Transverse colon (tissue), 4 donors: ENCODE data around the gene ACTA2. TPM values are rescaled to one million over a fixed set of nuclear protein-coding genes. Genes with fewer than 3 reads are reported as not detected.

ENCODE experiments used
- DNase-seq: peaks from one replicate; pipeline ENCODE4 v3.0.0-alpha.2; 2019
- H3K27ac ChIP-seq, 4 donors: fragments of 200-600 bp; sonication (generic); 2 replicates each; pipeline ENCODE4 v1.5.1; 2016 to 2018; ENCODE audit warnings: inconsistent platforms in 4 of 4
- H3K27me3 ChIP-seq: fragments of 200-600 bp; sonication (generic); 2 replicates; pipeline ENCODE4 v1.5.1; 2017; ENCODE audit warnings: inconsistent platforms
- H3K36me3 ChIP-seq, 4 donors: fragments of 200-600 bp; sonication (generic); 2 replicates each; pipeline ENCODE4 v1.5.1; 2017 to 2019; ENCODE audit warnings: inconsistent platforms in 4 of 4
- H3K4me1 ChIP-seq, 4 donors: fragments of 200-600 bp; sonication (generic); 2 replicates each; pipeline ENCODE4 v1.5.1; 2017 to 2020; ENCODE audit warnings: inconsistent platforms in 4 of 4
- H3K4me3 ChIP-seq, 4 donors: fragments of 200-600 bp; sonication (generic); 1 replicate in 1 of 4; 2 replicates in 3 of 4; pipeline versions ENCODE4 v1.5.1 to v1.6.1; 2017 to 2019; ENCODE audit warnings: inconsistent platforms in 4 of 4
- H3K9me3 ChIP-seq, 2 donors: fragments of 200-600 bp; sonication (generic); 2 replicates each; pipeline ENCODE4 v1.5.1; 2017 to 2019; ENCODE audit warnings: inconsistent platforms in 2 of 2
- CTCF ChIP-seq, 5 experiments: fragments of 200-600 bp in 3 of 5; fragments of 450-650 bp in 2 of 5; sonication (generic) in 3 of 5; IDR thresholded peaks; 1 replicate in 2 of 5; 2 replicates in 3 of 5; pipeline ENCODE4 v1.5.1; 2016 to 2017; ENCODE audit warnings: antibody characterized with exemption in 5 of 5, inconsistent platforms in 3 of 5, mild to moderate bottlenecking in 2 of 5, moderate library complexity in 1 of 5
- EP300 ChIP-seq: sonication (generic); formaldehyde crosslinking; IDR thresholded peaks from one replicate; pipeline ENCODE4 v1.6.1; 2017; ENCODE audit warnings: antibody characterized with exemption, low read depth
- POLR2A ChIP-seq: fragments of 450-650 bp; IDR thresholded peaks from one replicate; pipeline ENCODE4 v1.6.1; 2016; ENCODE audit warnings: antibody characterized with exemption, mild to moderate bottlenecking, moderate library complexity
- POLR2AphosphoS5 ChIP-seq, 3 donors: sonication (generic); formaldehyde crosslinking; IDR thresholded peaks; one replicate each; pipeline ENCODE4 v1.6.1; 2016; ENCODE audit warnings: antibody characterized with exemption in 3 of 3
- WGBS, 2 donors: methylation state at CpG; one replicate each; pipeline ENCODE4 v1.1.5; 2018; ENCODE audit warnings: low coverage in 1 of 2; 5-methylcytosine and 5-hydroxymethylcytosine counted together
- in situ Hi-C, 4 donors: fragments of 200-750 bp; cut with MboI; loops; one replicate each; pipeline versions ENCODE4 v1.15.0 to v1.15.1; 2017; ENCODE audit warnings: low sequenced_read_pairs in 3 of 4, low pct_ligation_motif_present in 1 of 4, low pct_unique_long_range_greater_than_20kb in 1 of 4
- intact Hi-C: fragments of 100-400 bp; cut with DNase I; formaldehyde crosslinking; loops from one replicate; pipeline ENCODE4 v1.15.1; 2023; ENCODE audit warnings: low total_unique reads
- total RNA-seq, 4 donors: library from RNA; depleted of rRNA; stranded (reverse); fragments of >200 nt; gene quantifications; one replicate each; pipeline ENCODE4 v1.1.0, GENCODE V29; 2016

Gene ACTA2
- total RNA-seq, 4 donors from 2014 or later, result 403 to 1,827 (median 457) TPM

DNA sequence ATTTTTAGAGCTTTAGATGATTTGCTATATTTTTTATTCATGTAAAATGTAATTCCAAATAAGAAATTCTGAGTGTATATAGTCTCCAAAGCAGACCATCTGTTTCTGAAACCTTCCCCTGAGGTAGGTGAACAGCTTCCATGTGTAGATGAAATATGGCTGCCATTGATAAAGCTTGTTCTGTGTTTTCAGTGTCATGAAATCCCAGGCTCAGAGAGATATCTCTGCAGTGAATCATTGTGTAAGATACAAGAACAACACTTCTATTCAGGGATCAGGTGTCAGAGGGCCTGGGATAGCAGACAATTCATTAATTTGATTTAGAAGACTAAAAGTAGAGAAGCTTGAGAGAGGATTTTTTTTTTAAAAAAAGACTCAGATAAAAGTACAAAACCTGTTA, 29.1 kb downstream of the ACTA2 start:
- in situ Hi-C loops, result loop anchor here in 1 of 4 donors (5.0 kb wide), 1 partner anchor 86 kb away; no protein-coding TSS in a partner anchor

GRCh38 chr10:88922041-88922440, 30.5 kb downstream of the ACTA2 start:
- in situ Hi-C loops (loop anchor here in 1 of 4 donors (5.0 kb wide), 1 partner anchor 85 kb away; no protein-coding TSS in a partner anchor), intact Hi-C loops (no loop called here)
- TF ChIP-seq EP300, result no peak
- TF ChIP-seq POLR2AphosphoS5 (IDR thresholded peaks at IDR 0.05), result no peak
- TF ChIP-seq CTCF (IDR thresholded peaks at IDR 0.05), result no peak
- no peak for TF ChIP-seq POLR2A
- no peaks in the 10 kb centered on the region for H3K27me3 ChIP-seq
- DNase-seq, result no peak
- H3K4me1 ChIP-seq, result peaks cover 0 to 14% (median 0%) of the 10 kb centered on the region in 4 donors
- WGBS, 2 donors, result 85 to 92% methylated on average over 2 of the region's 2 CpGs
- peaks cover 0 to 12% (median under 1%) of the 10 kb centered on the region in 4 donors for H3K36me3 ChIP-seq
- H3K4me3 ChIP-seq, result no peak overlapping the region
- no peaks in the 10 kb centered on the region for H3K9me3 ChIP-seq
- no peak overlapping the region for H3K27ac ChIP-seq

More for the DNA sequence above, 29.1 kb downstream of the ACTA2 start:
- Histone ChIP-seq H3K4me1 (peaks cover 0 to 15% (median 0%) of the 10 kb centered on the region in 4 donors), H3K4me3 (no peak overlapping the region), H3K36me3 (peaks cover 0 to 12% (median 0%) of the 10 kb centered on the region in 4 donors), H3K27ac (no peak overlapping the region), H3K27me3 (no peaks in the 10 kb centered on the region), H3K9me3 (no peaks in the 10 kb centered on the region)
- intact Hi-C loops, result no loop called here
- no peak for DNase-seq
- TF ChIP-seq POLR2AphosphoS5 (IDR thresholded peaks at IDR 0.05) (no peak), EP300 (no peak), CTCF (IDR thresholded peaks at IDR 0.05) (no peak), POLR2A (no peak)

DNA sequence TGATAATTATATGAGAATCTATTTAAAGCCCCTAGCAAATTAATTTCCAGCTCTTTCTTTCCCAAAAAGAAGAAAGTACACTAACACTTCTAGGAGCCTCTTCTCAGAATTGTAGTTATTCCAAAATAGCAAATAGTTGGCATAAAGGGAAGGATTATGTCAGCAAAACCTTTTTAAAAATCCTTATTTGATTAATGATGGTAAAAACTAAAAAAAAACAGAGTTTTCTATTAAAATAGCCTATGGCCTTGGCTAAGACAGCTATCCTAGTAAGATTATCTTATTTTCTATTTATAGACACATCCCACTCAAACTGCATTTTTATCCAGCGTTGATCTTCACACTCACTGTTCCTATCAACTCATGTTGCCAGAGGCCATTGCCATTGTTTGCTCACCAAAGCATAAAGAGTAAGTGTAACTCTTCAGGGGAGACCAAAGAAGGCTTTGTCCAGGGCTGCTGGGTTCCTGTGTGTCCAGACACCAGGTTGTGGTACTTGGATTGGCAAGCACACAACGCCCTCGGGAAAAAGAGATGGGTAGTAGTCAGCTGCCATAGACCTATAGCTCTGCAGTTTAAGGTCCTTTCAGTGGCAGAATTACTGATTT, 31.5 kb downstream of the ACTA2 start:
- Histone ChIP-seq H3K27ac (no peak overlapping the region), H3K27me3 (no peaks in the 10 kb centered on the region), H3K4me3 (no peak overlapping the region), H3K4me1 (peaks cover 0 to 4% (median 0%) of the 10 kb centered on the region in 4 donors), H3K36me3 (peaks cover 0 to 12% (median under 1%) of the 10 kb centered on the region in 4 donors), H3K9me3 (no peaks in the 10 kb centered on the region)
- TF ChIP-seq EP300 (no peak), POLR2AphosphoS5 (IDR thresholded peaks at IDR 0.05) (no peak), POLR2A (no peak), CTCF (IDR thresholded peaks at IDR 0.05) (no peak)
- in situ Hi-C loops (loop anchor here in 1 of 4 donors (5.0 kb wide), 1 partner anchor 84 kb away; no protein-coding TSS in a partner anchor), intact Hi-C loops (no loop called here)
- WGBS, 2 donors, result 78 to 83% methylated on average over 1 to 3 of the region's 3 CpGs
- DNase-seq, result no peak

- Histone ChIP-seq H3K36me3 (peaks cover 0 to 12% (median under 1%) of the 10 kb centered on the region in 4 donors), H3K27me3 (no peaks in the 10 kb centered on the region), H3K4me3 (no peak overlapping the region), H3K9me3 (no peaks in the 10 kb centered on the region), H3K27ac (no peak overlapping the region), H3K4me1 (no peaks in the 10 kb centered on the region)
- DNase-seq, result no peak
- in situ Hi-C loops (loop anchor here in 1 of 4 donors (5.0 kb wide), 1 partner anchor 83 kb away; no protein-coding TSS in a partner anchor), intact Hi-C loops (no loop called here)
- no peak for TF ChIP-seq CTCF (IDR thresholded peaks at IDR 0.05)
- TF ChIP-seq EP300, result no peak
- TF ChIP-seq POLR2A, result no peak
- 41 to 50% methylated on average over 2 of the region's 2 CpGs for WGBS, 2 donors
These were observed 32.4 kb downstream of the ACTA2 start for GRCh38 chr10:88920198-88920597.
